HTERT RPE-1 (cell line): ENCODE data around the gene PCGF1.

Source experiments
- in situ Hi-C: fragments of 300-500 bp; cut with MboI; formaldehyde crosslinking; loops from 4 replicates; pipeline ENCODE4 v1.14.3; 2020; ENCODE audit warnings: low sequenced_read_pairs

The PCGF1 gene

GRCh38 chr2:74515981-74516633 lies 8.6 kb upstream of the PCGF1 start:
- in situ Hi-C loops: no loop called here

DNA sequence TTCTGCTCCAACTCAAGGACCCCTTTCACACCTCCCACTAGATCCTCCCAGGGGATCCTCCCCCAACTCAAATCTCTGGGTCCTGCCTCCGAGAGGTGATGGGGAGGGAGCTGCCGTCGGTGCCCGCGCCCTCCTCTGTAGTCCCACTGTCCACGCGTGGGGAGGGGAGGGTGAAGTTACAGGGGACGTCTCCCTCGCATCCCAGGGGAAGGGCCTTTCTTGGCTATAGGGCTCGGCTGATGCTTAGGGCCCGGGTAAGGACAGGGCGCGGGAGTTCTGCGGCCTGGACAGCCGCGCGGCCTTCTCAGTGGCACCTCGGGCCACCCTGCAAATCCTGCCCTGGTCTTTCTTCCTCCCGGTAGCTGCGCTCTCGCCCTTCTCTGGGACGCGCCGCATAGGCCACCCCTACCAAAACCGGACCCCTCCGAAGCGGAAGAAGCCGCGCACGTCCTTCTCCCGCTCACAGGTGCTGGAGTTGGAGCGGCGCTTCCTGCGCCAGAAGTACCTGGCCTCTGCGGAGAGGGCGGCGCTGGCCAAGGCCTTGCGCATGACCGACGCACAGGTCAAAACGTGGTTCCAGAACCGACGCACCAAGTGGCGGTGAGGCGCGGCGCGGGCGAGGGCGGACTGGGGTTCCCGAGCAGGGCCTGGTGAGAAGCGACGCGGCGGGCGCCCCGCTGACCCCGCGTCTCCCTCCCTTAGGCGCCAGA lies 7.9 kb upstream of the PCGF1 start:
- in situ Hi-C loops: no loop called here

- in situ Hi-C loops: no loop called here
These were observed 7.1 kb upstream of the PCGF1 start, which contains the start of gene TLX2 for GRCh38 chr2:74514368-74515270. Gene TLX2, plus strand, starts transcription at chr2:74514450. Its CDS starts 357 bp downstream, at chr2:74514807.

- in situ Hi-C loops: no loop called here
These were observed 6.3 kb upstream of the PCGF1 start for GRCh38 chr2:74513605-74514367.

- in situ Hi-C loops: no loop called here
These were observed 5.5 kb upstream of the PCGF1 start for GRCh38 chr2:74512744-74513604.

- in situ Hi-C loops: no loop called here
These were observed 3.9 kb upstream of the PCGF1 start for GRCh38 chr2:74511104-74511989.

DNA sequence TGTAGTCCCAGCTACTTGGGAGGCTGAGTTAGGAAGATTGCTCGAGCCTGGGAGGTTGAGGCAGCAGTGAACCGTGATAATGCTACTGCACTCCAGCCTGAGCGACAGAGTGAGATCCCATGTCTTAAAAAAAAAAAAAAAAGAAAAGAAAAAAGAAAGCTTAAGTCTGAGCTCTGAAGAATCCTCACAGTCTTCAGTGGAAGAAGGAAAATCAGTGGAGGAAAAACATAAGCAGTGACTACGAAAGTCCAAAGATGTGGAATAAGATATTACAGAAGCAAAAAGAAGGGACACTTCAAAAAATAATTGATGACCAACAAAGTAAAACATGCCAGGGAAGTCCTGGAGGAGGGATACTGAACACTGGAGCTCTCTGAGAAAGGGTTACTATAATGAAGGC lies 2.8 kb upstream of the PCGF1 start:
- in situ Hi-C loops: no loop called here

- in situ Hi-C loops: no loop called here
These were observed 528 bp upstream of the PCGF1 start for GRCh38 chr2:74507926-74508520.

GRCh38 chr2:74505448-74506246 lies 1.8 kb downstream of the PCGF1 start:
- in situ Hi-C loops: no loop called here

DNA sequence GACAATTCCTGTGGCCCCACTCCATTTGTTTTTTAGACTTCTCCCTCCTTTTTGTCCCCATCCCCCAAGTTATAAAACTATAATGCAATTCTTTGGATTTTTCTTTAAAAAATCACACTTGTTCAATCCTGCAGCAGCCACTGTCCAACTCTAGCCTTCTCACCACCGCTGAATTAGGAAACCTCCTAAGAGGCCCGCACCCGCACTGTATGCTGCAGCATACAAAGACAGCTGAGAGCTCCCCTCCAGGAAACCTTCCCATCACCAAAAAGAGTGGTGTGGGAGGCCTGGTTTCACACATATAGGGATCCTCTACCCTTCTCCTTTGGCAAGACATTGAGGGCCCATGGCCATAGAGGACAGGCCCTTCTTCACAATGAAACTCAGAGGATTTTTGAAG lies 2.9 kb downstream of the PCGF1 start:
- in situ Hi-C loops: no loop called here

- in situ Hi-C loops: no loop called here
These were observed 3.7 kb downstream of the PCGF1 start for GRCh38 chr2:74503506-74504475.

DNA sequence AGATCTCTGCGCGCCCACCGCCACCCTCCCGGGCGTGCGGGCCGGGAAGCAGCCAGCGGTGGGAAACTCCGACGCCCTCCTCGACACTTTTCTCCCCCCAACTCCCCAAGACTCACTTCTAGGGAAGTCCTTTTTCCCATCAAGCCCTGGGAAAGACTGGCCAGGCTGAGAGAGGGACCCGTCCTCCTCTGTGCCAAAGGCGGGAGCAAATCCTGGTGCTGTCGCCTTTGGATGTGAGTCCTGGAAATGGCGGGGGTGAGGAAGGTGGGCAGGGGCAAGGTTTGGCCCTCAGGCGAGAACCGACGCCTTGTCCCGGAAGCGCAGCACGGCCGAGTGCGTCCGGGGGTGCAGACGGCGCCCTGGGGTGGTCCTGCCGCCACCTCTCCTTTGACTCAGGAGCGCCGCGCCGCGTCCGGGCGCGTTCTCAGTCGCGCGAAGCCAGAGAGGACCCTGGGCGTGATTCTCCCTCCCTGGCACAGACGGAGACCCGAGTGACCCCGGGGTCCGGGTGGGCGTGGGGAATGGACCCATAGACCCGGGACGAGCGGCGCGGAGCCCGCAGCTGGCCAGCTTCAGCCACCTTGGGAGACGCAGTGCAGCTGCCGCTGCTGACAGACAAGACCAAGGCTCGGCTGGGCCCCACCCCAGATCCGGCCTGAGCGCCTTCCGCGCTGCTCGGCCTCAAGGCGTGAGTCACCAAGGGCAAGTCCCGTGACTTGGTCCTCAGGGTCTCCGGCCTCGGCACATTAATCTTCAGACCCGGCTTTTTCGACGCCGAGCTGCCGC lies 4.6 kb downstream of the PCGF1 start:
- in situ Hi-C loops: no loop called here

DNA sequence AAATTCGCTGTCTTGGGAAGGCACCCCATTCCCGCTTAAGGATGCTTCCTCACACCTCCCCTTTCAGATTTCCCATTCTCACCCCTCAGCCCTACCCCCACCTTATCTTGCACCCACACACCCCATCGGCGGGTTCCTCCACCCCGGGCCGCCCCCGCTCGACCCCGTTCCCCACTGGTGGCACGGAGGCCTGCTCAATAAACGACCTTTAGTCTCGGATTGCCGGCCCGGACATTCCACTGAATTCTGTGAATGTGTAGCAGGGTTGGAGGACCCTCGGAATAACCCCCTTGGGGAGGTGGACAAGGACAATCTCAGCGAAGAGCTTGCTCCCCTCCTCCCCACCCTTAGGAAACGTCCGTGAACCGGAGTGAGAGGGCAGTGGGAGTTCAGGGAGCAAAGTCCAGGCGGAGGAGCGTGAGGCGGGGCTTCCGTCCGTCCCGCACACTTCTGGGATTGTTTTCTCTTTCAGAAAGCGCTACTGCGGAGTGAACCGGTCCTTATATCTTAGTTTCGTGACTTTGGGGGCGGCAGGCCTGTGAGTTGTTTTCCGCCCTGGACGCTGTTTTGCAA lies 5.3 kb downstream of the PCGF1 start:
- in situ Hi-C loops: no loop called here

DNA sequence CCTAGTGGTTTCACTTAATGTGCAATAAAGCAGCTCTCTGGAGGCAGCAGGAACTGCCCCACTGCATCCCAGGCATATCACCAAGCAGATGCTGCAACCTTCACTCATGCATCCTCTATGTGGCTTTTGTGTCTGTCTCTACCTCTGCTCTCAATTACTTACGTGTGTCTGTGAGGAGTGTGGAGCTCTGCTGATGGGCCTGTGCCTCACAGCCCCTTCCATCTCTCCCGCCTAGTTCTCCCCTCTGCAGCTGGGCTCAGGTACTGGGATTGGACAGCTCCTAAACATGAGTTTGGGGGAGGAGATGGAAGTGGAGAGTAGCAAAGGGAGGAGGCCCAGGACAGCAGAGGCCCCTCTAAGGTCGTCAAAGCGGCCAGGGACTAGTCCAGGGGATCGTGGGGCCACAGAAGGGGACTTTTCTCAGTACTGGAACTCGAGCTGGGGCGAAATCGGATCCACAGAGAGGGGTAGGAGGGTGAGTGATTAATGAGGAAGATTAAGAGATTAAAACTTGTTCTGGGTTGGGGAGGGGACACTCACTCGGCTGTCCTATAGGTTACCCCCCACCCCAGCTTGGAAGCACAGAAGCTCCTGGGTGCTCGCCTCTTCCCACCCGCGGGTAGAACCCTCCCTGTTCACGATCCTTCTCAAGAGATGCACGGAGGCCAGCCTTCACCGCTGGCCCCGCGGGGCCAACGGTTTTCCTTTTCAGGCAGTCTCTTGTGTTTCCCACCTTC lies 6.0 kb downstream of the PCGF1 start:
- in situ Hi-C loops: no loop called here

GRCh38 chr2:74500578-74500946 lies 6.9 kb downstream of the PCGF1 start:
- in situ Hi-C loops: no loop called here
